Measurements from ENCODE around the gene FBXL19. TPM values are rescaled to one million over a fixed set of nuclear protein-coding genes. Genes with fewer than 3 reads are reported as not detected.

The FBXL19 gene
- total and polyA plus RNA-seq, 2 of the 13 experiments (the other 11 are each of a cell fraction or from before 2014, with no cell fraction given) = 6.0 to 13.7 TPM

- TF ChIP-seq SNAPC5 (CRISPR knock-in tag; IDR thresholded peaks at IDR 0.05; ENCODE audit: borderline replicate concordance) (no peak), ZNF460 (CRISPR knock-in tag; IDR thresholded peaks at IDR 0.05; ENCODE audit: borderline replicate concordance) (no peak), POLR2AphosphoS5 (IDR thresholded peaks at IDR 0.05; ENCODE audit: low read depth, low read length) (peak; percentile 81), CHD2 (IDR thresholded peaks at IDR 0.05; ENCODE audit: low read depth, low read length) (no peak), FIP1L1 (IDR thresholded peaks at IDR 0.05; ENCODE audit: borderline replicate concordance, insufficient read depth, low read depth, low read length) (no peak), HNRNPLL (IDR thresholded peaks at IDR 0.05; ENCODE audit: low read depth, low read length, poor library complexity, severe bottlenecking) (peak; percentile 50), CHD4 (IDR thresholded peaks at IDR 0.05; ENCODE audit: borderline replicate concordance, low read length) (no peak), SP5 (CRISPR knock-in tag; IDR thresholded peaks at IDR 0.05; ENCODE audit: borderline replicate concordance, low read depth) (no peak), AHR (CRISPR knock-in tag; IDR thresholded peaks at IDR 0.05) (no peak), TCF7 (IDR thresholded peaks at IDR 0.05; ENCODE audit: low read depth) (no peak), ZBTB2 (CRISPR knock-in tag; IDR thresholded peaks at IDR 0.05; ENCODE audit: low read depth) (no peak), MZF1 (CRISPR knock-in tag; IDR thresholded peaks at IDR 0.05; ENCODE audit: borderline replicate concordance) (no peak; the same call in 1 of the 2 replicates), CEBPG (CRISPR knock-in tag; IDR thresholded peaks at IDR 0.05) (no peak), CTCF (CRISPR knock-in tag; IDR thresholded peaks at IDR 0.05) (no peak; the same call in 1 of the 2 replicates), HOXD1 (CRISPR knock-in tag; IDR thresholded peaks at IDR 0.05) (no peak), IRF1 (CRISPR knock-in tag; IDR thresholded peaks at IDR 0.05; ENCODE audit: low read depth) (no peak), ZNF747 (CRISPR knock-in tag; IDR thresholded peaks at IDR 0.05; ENCODE audit: borderline replicate concordance) (0 out of 2 replicates have a peak, but pooled peaks have one; percentile 75), ZNF572 (CRISPR knock-in tag; IDR thresholded peaks at IDR 0.05) (no peak), ZNF598 (CRISPR knock-in tag; IDR thresholded peaks at IDR 0.05; ENCODE audit: borderline replicate concordance) (no peak), MYPOP (CRISPR knock-in tag; IDR thresholded peaks at IDR 0.05) (0 out of 2 replicates have a peak, but pooled peaks have one; percentile 12), FOXK2 (IDR thresholded peaks at IDR 0.05) (no peak), TEAD2 (CRISPR knock-in tag; IDR thresholded peaks at IDR 0.05) (0 out of 2 replicates have a peak, but pooled peaks have one; percentile 54), ZNF567 (CRISPR knock-in tag; IDR thresholded peaks at IDR 0.05; ENCODE audit: borderline replicate concordance) (peak; percentile 92; the same call in 1 of the 2 replicates), PCBP1 (IDR thresholded peaks at IDR 0.05; ENCODE audit: borderline replicate concordance, low read depth, low read length) (no peak)
Observed at GRCh38 chr16:30948667-30949649, 25.6 kb downstream of the FBXL19 start, which contains the start of gene ORAI3 (continued).

Data from HepG2 (cell line).